Mucosa of rectum (tissue), 2 donors: ENCODE measurements around the gene SLC25A26.
"Not testable (repeated sequence)": the region's sequence is repeated elsewhere in the genome, so short reads cannot be mapped to it uniquely, and the experiment has no call there.

Experiments
- H3K27ac ChIP-seq, 2 donors: one replicate each; pipeline ENCODE4 v1.7.0; 2013; ENCODE audit warnings: inconsistent platforms in 2 of 2, low read depth in 2 of 2, low read length in 2 of 2
- H3K27me3 ChIP-seq, 2 donors: one replicate each; pipeline ENCODE4 v1.7.0; 2013; ENCODE audit warnings: low read length in 2 of 2; ENCODE audit not compliant: control insufficient read depth in 2 of 2, insufficient read depth in 2 of 2
- H3K36me3 ChIP-seq, 2 donors: one replicate each; pipeline ENCODE4 v1.7.0; 2013; ENCODE audit warnings: low read length in 2 of 2; ENCODE audit not compliant: control insufficient read depth in 2 of 2, insufficient read depth in 2 of 2
- H3K4me1 ChIP-seq, 2 donors: one replicate each; pipeline ENCODE4 v1.7.0; 2013; ENCODE audit warnings: low read length in 2 of 2, mild to moderate bottlenecking in 1 of 2; ENCODE audit not compliant: control insufficient read depth in 2 of 2, insufficient read depth in 2 of 2
- H3K4me3 ChIP-seq, 2 donors: one replicate each; pipeline ENCODE4 v1.7.0; 2013; ENCODE audit warnings: low read length in 2 of 2
- H3K9ac ChIP-seq, 2 donors: one replicate each; pipeline ENCODE4 v1.7.0; 2013; ENCODE audit warnings: low read length in 2 of 2, low read depth in 1 of 2, mild to moderate bottlenecking in 1 of 2
- H3K9me3 ChIP-seq, 2 donors: one replicate each; pipeline ENCODE4 v1.7.0; 2013; ENCODE audit warnings: low read length in 2 of 2; ENCODE audit not compliant: control insufficient read depth in 2 of 2
- donor health status: healthy.
- donor health status: Normal muscosa, but diverticular disease.

Gene SLC25A26

DNA sequence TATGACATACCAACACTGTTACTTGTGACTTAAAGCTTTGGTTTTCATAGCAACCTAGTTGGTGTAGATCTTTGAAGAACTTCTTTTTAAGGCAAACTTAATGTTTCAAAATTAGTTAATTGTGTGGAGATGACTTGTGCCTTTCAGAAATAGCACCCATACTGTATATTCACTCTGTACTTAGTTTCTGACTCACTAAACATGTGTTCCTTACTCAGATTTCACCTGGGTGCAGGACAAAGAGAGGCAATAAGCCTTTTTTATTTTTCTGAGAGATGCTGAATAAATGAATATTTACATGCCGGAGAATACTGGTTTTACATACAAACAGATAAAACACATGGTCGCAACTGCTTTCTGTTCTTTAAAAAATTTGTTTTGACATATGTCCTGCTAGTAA is 44.8 kb downstream of the SLC25A26 start:
- Histone ChIP-seq H3K4me1 (peaks cover 5 to 10% of the 10 kb centered on the region in 2 donors), H3K9me3 (no peaks in the 10 kb centered on the region), H3K36me3 (peaks cover 0 to 2% of the 10 kb centered on the region in 2 donors), H3K27me3 (no peaks in the 10 kb centered on the region), H3K9ac (no peak overlapping the region), H3K4me3 (no peak overlapping the region), H3K27ac (no peak overlapping the region)

GRCh38 chr3:66266551-66266950 is 45.8 kb downstream of the SLC25A26 start:
- Histone ChIP-seq H3K4me1 (peaks cover 5 to 10% of the 10 kb centered on the region in 2 donors), H3K9me3 (no peaks in the 10 kb centered on the region), H3K36me3 (peaks cover 0 to 2% of the 10 kb centered on the region in 2 donors), H3K9ac (no peak overlapping the region), H3K4me3 (no peak overlapping the region), H3K27me3 (no peaks in the 10 kb centered on the region), H3K27ac (no peak overlapping the region)

DNA sequence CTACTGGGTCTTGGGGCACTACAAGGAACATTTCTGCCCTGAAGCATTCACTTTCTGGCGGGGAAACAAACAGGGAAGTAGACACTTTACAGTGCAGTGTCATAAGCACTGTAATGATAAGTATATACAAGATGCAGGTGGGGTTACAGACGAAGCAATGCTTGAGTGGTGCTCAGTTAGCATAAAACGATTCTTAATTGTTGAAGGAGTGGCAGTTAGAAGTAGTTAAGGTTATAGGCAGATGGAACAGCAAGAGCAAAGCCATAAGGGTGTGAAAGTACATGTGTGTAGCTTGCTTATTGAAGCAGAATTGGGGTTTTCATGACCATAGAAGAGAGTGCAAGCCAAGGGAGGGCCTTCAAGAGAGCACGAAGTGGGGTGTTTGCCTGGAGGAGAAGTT is 46.2 kb downstream of the SLC25A26 start:
- Histone ChIP-seq H3K9ac (no peak overlapping the region), H3K27ac (no peak overlapping the region)

GRCh38 chr3:66267906-66268305 is 47.1 kb downstream of the SLC25A26 start:
- no peak overlapping the region for H3K27ac ChIP-seq
- peaks cover 5 to 10% of the 10 kb centered on the region in 2 donors for H3K4me1 ChIP-seq
- no peaks in the 10 kb centered on the region for H3K9me3 ChIP-seq
- H3K4me3 ChIP-seq = no peak overlapping the region
- peaks cover 0 to 2% of the 10 kb centered on the region in 2 donors for H3K36me3 ChIP-seq
- no peaks in the 10 kb centered on the region for H3K27me3 ChIP-seq
- H3K9ac ChIP-seq = no peak overlapping the region

More for the DNA sequence above, 46.2 kb downstream of the SLC25A26 start:
- Histone ChIP-seq H3K36me3 (peaks cover 0 to 2% of the 10 kb centered on the region in 2 donors), H3K9me3 (no peaks in the 10 kb centered on the region), H3K4me3 (no peak overlapping the region), H3K4me1 (peaks cover 5 to 10% of the 10 kb centered on the region in 2 donors), H3K27me3 (no peaks in the 10 kb centered on the region)

DNA sequence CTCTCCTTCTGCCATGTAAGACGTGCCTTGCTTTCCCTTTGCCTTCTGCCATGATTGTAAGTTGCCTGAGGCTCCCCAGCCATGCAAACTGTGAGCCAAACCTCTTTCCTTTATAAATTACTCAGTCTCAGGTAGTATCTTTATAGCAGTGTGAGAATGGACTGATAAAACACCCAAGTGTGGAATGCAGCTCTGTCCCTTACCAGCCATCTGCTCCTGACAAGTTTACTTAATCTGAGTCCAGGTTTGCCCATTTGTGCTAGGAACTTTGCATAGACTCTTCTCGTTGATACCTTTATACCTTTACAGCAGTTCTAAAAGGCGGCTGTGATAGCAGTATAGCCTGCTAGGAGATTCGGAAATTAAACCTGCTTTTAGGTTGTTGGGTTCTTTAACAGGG is 48.1 kb downstream of the SLC25A26 start:
- no peak overlapping the region for H3K9ac ChIP-seq
- H3K36me3 ChIP-seq = peaks cover 0 to under 1% of the 10 kb centered on the region in 2 donors
- H3K27ac ChIP-seq = no peak overlapping the region
- peaks cover 5 to 10% of the 10 kb centered on the region in 2 donors for H3K4me1 ChIP-seq
- H3K4me3 ChIP-seq = no peak overlapping the region
- H3K9me3 ChIP-seq = no peaks in the 10 kb centered on the region
- H3K27me3 ChIP-seq = no peaks in the 10 kb centered on the region

DNA sequence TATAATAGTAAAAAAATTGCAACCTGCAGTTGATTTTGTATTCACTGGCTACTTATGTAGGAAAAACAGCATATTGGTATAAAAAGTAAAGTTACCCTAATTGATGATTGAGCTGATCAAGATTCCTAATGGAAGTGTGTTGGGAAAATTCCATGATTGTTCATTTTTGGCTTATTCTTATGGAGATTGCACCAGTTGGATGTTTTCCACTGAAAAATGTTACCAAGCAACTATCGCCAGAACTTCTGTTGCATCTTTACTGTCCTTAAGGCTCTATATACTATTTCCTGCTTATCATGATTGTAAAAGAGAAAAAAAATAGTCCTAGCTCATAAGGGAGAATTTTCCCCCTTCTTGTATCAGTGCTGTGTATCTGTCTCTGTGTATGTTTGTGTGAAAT is 48.6 kb downstream of the SLC25A26 start:
- H3K4me3 ChIP-seq = no peak overlapping the region
- no peak overlapping the region for H3K27ac ChIP-seq

GRCh38 chr3:66270288-66270687 is 49.5 kb downstream of the SLC25A26 start:
- Histone ChIP-seq H3K27me3 (no peaks in the 10 kb centered on the region), H3K9me3 (no peaks in the 10 kb centered on the region), H3K36me3 (no peaks in the 10 kb centered on the region), H3K4me1 (peaks cover 5 to 10% of the 10 kb centered on the region in 2 donors), H3K9ac (no peak overlapping the region), H3K27ac (no peak overlapping the region), H3K4me3 (no peak overlapping the region)

More for the DNA sequence above, 48.6 kb downstream of the SLC25A26 start:
- Histone ChIP-seq H3K9me3 (no peaks in the 10 kb centered on the region), H3K27me3 (no peaks in the 10 kb centered on the region), H3K9ac (no peak overlapping the region), H3K4me1 (peaks cover 5 to 10% of the 10 kb centered on the region in 2 donors), H3K36me3 (no peaks in the 10 kb centered on the region)

- Histone ChIP-seq H3K4me1 (peaks cover 5 to 10% of the 10 kb centered on the region in 2 donors), H3K9ac (no peak overlapping the region), H3K27me3 (no peaks in the 10 kb centered on the region), H3K9me3 (no peaks in the 10 kb centered on the region), H3K4me3 (no peak overlapping the region), H3K27ac (no peak overlapping the region), H3K36me3 (no peaks in the 10 kb centered on the region)
Observed at GRCh38 chr3:66270701-66271100, 49.9 kb downstream of the SLC25A26 start.

DNA sequence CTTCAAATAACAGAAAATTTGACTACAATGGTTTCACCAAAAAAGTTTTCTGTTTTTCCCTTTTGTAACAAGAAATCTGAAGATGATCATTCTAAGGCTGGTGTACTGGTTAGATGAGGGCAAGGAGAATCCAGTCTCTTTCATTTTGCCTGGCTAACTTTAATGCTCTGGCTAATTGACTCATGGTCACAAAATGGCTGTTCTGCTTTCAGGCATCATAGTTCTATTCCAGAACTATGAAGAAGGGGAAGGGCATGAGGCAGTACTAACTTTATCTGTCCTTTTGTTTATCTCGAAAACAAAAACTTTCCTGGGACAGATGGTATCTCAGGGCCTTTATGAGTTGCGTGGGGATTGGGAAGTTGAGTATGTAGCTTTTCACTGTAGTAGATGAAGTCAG is 50.4 kb downstream of the SLC25A26 start:
- Histone ChIP-seq H3K9me3 (no peaks in the 10 kb centered on the region), H3K27ac (no peak overlapping the region), H3K4me1 (peaks cover 5 to 10% of the 10 kb centered on the region in 2 donors), H3K36me3 (no peaks in the 10 kb centered on the region), H3K27me3 (no peaks in the 10 kb centered on the region), H3K4me3 (no peak overlapping the region), H3K9ac (no peak overlapping the region)

GRCh38 chr3:66272016-66272415 is 51.2 kb downstream of the SLC25A26 start:
- Histone ChIP-seq H3K4me3 (no peak overlapping the region), H3K36me3 (no peaks in the 10 kb centered on the region), H3K4me1 (peaks cover 5 to 8% of the 10 kb centered on the region in 2 donors), H3K27ac (no peak overlapping the region), H3K27me3 (no peaks in the 10 kb centered on the region), H3K9ac (no peak overlapping the region), H3K9me3 (no peaks in the 10 kb centered on the region)

GRCh38 chr3:66274837-66275236 is 54.0 kb downstream of the SLC25A26 start:
- H3K4me3 ChIP-seq, H3K36me3 ChIP-seq, H3K9ac ChIP-seq, H3K9me3 ChIP-seq, H3K27ac ChIP-seq, H3K27me3 ChIP-seq, H3K4me1 ChIP-seq: not testable (repeated sequence)
